Keratinocyte (primary cell): ENCODE results near the gene GJD3.

Experiments
- CTCF ChIP-seq, 3 experiments: IDR thresholded peaks in 1 of 3; conservative IDR thresholded peaks in 1 of 3; optimal IDR thresholded peaks in 1 of 3; 2 replicates in 2 of 3; 3 replicates in 1 of 3; pipeline versions ENCODE3 to v1.5.1; 2011; ENCODE audit warnings: low read length in 3 of 3, mild to moderate bottlenecking in 3 of 3, moderate library complexity in 2 of 3, control low read depth in 1 of 3, inconsistent platforms in 1 of 3; ENCODE audit not compliant: insufficient read depth in 2 of 3; ENCODE audit errors: extremely low read depth in 1 of 3
- EZH2 ChIP-seq: IDR thresholded peaks from one replicate; pipeline ENCODE4 v1.6.1; 2012; ENCODE audit warnings: inconsistent platforms, mild to moderate bottlenecking, low read length, moderate library complexity

- TF ChIP-seq CTCF (optimal IDR thresholded peaks at IDR 0.05 in 1 of 3, IDR thresholded peaks at IDR 0.05 in 1 of 3, conservative IDR thresholded peaks at IDR 0.05 in 1 of 3; ENCODE audit: extremely low read depth in 1 of 3, insufficient read depth in 2 of 3, low read length in 3 of 3) (peak in 1 of 3 experiments; percentile 2), EZH2 (no peak)
Measured at GRCh38 chr17:40317880-40318829, 46.4 kb downstream of the GJD3 start.
